GM12878 (cell line): ENCODE data around the gene YPEL3. TPM values are rescaled to one million over a fixed set of nuclear protein-coding genes. Genes with fewer than 3 reads are reported as not detected.

Source experiments
- ATAC-seq: fragments of 200-7000 bp; cut with Tn5 transposase; 3 replicates; pipeline ENCODE4 v1.9.1; 2020; ENCODE audit warnings: mild to moderate bottlenecking, moderate library complexity
- BruUV-seq: library from RNA; stranded (reverse); fragments of 400-500 nt; replicated peaks from 2 replicates; lab custom pipeline; 2021; lab: Mats Ljungman, UMichigan
- CTCF ChIA-PET: fragments of 300-600 bp; sonication (Branson Sonifier 250); formaldehyde crosslinking; extraction: SDS; loops from one replicate; lab custom pipeline; 2021; ENCODE audit warnings: inconsistent platforms; lab: Yijun Ruan, JAX
- POLR2A ChIA-PET: fragments of 350-600 bp; formaldehyde crosslinking; extraction: SDS; loops from one replicate; lab custom pipeline; 2021; ENCODE audit warnings: inconsistent platforms; lab: Charles Lee
- RAD21 ChIA-PET: fragments of 300-600 bp; sonication (Branson Sonifier 250); formaldehyde crosslinking; loops from one replicate; lab custom pipeline; 2023; ENCODE audit warnings: antibody characterized with exemption; ENCODE audit not compliant: unreplicated experiment; lab: Charles Lee
- SMC1A ChIA-PET: fragments of 300-600 bp; sonication (Branson Sonifier 250); formaldehyde crosslinking; loops from one replicate; lab custom pipeline; 2023; ENCODE audit not compliant: unreplicated experiment, uncharacterized antibody; lab: Charles Lee
- DNase-seq: peaks from one replicate; pipeline ENCODE4 v3.0.0-alpha.2; 2011; ENCODE audit warnings: low read depth, low spot score
- FAIRE-seq: peaks from 3 replicates; lab custom pipeline; 2011; peaks lifted over from hg19 to GRCh38; lab: Jason Lieb, UNC
- H2AFZ ChIP-seq: 2 replicates; pipeline ENCODE4 v1.6.0; 2011; ENCODE audit warnings: low read depth, low read length, control low read depth; ENCODE audit not compliant: control insufficient read depth
- H3K27ac ChIP-seq: 2 replicates; pipeline ENCODE4 v1.5.1; 2011; ENCODE audit warnings: control low read depth; ENCODE audit not compliant: control insufficient read depth, insufficient read depth
- H3K27me3 ChIP-seq, 2 experiments: replicated peaks in 1 of 2; 2 replicates each; pipeline versions ENCODE4 v1.6.0 to v1.6.1; 2011; ENCODE audit warnings: low read length in 1 of 2; ENCODE audit not compliant: control insufficient read depth in 2 of 2, insufficient read depth in 2 of 2
- H3K36me3 ChIP-seq, 2 experiments: 2 replicates each; pipeline ENCODE4 v1.5.1; 2011; ENCODE audit warnings: low read length in 1 of 2; ENCODE audit not compliant: control insufficient read depth in 2 of 2, insufficient read depth in 2 of 2
- H3K4me1 ChIP-seq: 2 replicates; pipeline ENCODE4 v1.6.1; 2011; ENCODE audit warnings: mild to moderate bottlenecking, low read length, moderate library complexity, mixed read lengths; ENCODE audit not compliant: control insufficient read depth, insufficient read depth
- H3K4me2 ChIP-seq: 2 replicates; pipeline ENCODE4 v1.6.0; 2011; ENCODE audit warnings: control low read depth; ENCODE audit not compliant: control insufficient read depth, insufficient read depth
- H3K4me3 ChIP-seq: fragments of 200-600 bp; sonication (generic); 2 replicates; pipeline ENCODE4 v1.5.1; 2016
- H3K79me2 ChIP-seq: 2 replicates; pipeline ENCODE4 v1.6.0; 2011; ENCODE audit warnings: low read length; ENCODE audit not compliant: control insufficient read depth, insufficient read depth
- H3K9ac ChIP-seq: 2 replicates; pipeline ENCODE4 v1.8.0; 2011; ENCODE audit warnings: low read length, control low read depth, mixed read lengths; ENCODE audit not compliant: control insufficient read depth, insufficient read depth
- H3K9me3 ChIP-seq: replicated peaks from 3 replicates; pipeline ENCODE4 v1.5.1; 2011; ENCODE audit warnings: mild to moderate bottlenecking, low read length; ENCODE audit not compliant: control insufficient read depth, insufficient read depth
- H4K20me1 ChIP-seq: 2 replicates; pipeline ENCODE4 v1.6.0; 2011; ENCODE audit not compliant: control insufficient read depth, insufficient read depth
- CHD1 ChIP-seq: IDR thresholded peaks from 2 replicates; pipeline ENCODE4 v1.6.1; 2012; ENCODE audit warnings: low read depth, low read length, improper control_type of control experiment
- MEF2B ChIP-seq: fragments of 450-650 bp; IDR thresholded peaks from 2 replicates; pipeline ENCODE4 v1.6.1; 2018; ENCODE audit warnings: mild to moderate bottlenecking, moderate library complexity; ENCODE audit not compliant: partially characterized antibody, poor library complexity, severe bottlenecking
- POLR2A ChIP-seq: IDR thresholded peaks from 2 replicates; pipeline ENCODE4 v1.6.1; 2011; ENCODE audit warnings: low read depth, mild to moderate bottlenecking, low read length
- POLR2AphosphoS2 ChIP-seq: IDR thresholded peaks from 2 replicates; pipeline ENCODE4 v1.6.1; 2011; ENCODE audit warnings: low read depth, mild to moderate bottlenecking, low read length, improper control_type of control experiment, moderate library complexity
- SREBF2 ChIP-seq: IDR thresholded peaks from 2 replicates; pipeline ENCODE4 v1.6.1; 2012; ENCODE audit warnings: mild to moderate bottlenecking, low read length
- WGBS: methylation state at CpG from one replicate; pipeline ENCODE4 v1.1.6; 2016; ENCODE audit warnings: low lambda C conversion rate; ENCODE audit not compliant: insufficient replicate concordance, insufficient coverage; ENCODE audit errors: missing lambda C conversion rate; 5-methylcytosine and 5-hydroxymethylcytosine counted together
- in situ Hi-C: fragments of 300-500 bp; cut with MboI; formaldehyde crosslinking; loops from 9 replicates; pipeline ENCODE4 v1.14.3; 2018; ENCODE audit warnings: mixed read lengths
- intact Hi-C: fragments of 100-400 bp; cut with micrococcal nuclease; formaldehyde crosslinking; loops from one replicate; pipeline ENCODE4 v1.14.2; 2022; ENCODE audit not compliant: unreplicated experiment
- polyA plus RNA-seq, 11 experiments: library from polyadenylated mRNA; depleted of rRNA in 4 of 11; unstranded in 6 of 11; stranded (reverse) in 5 of 11; fragments of >200 nt; fragmentation: Nextera tagmentation in 4 of 11; fragmentation: Illumina TruSeq in 1 of 11; extraction: Ambion mirVana in 4 of 11; extraction: Trizol in 1 of 11; gene quantifications; 1 replicate in 1 of 11; 2 replicates in 10 of 11; pipeline versions ENCODE4 v1.2.1 to v1.2.3, GENCODE V29; 2011 to 2016; ENCODE audit warnings: inconsistent platforms in 2 of 11, missing spikeins in 2 of 11, low read depth in 1 of 11
- total RNA-seq, 4 experiments: library from RNA; depleted of rRNA in 3 of 4; stranded (reverse); fragments of >200 nt in 3 of 4; fragmentation: Illumina TruSeq in 1 of 4; extraction: Trizol in 1 of 4; gene quantifications; 2 replicates each; pipeline versions ENCODE4 v1.2.1 to v1.2.3, GENCODE V29; 2013 to 2021

The YPEL3 gene
- total and polyA plus RNA-seq, 10 of the 15 experiments (the other 5 are each of a cell fraction or from before 2014, with no cell fraction given) = 1.3 to 22.0 (median 12.1) TPM

DNA sequence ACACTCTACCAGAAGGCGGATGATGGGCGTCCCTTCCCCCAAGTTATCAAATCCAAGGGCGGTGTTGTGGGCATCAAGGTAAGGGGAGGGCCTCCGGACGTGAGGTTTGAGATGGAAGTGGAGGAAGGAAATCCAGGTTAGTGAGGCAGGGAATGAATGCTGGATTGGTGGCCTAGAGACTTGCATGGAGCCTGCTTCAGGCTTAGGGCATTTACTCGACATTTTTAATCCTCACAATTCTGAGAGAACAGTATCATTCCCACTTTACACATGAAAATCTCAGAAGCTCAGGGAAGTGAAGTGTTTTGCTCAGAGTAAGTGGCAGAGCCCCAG, 28.5 kb downstream of the YPEL3 start:
- peaks cover 30 to 32% of the 10 kb centered on the region in 2 experiments for H3K36me3 ChIP-seq
- H3K4me1 ChIP-seq = peaks cover 30% of the 10 kb centered on the region
- peak overlapping the region; percentile 87 for H3K4me3 ChIP-seq
- in situ Hi-C loops (no loop called here), intact Hi-C loops (no loop called here)
- BruUV-seq = no TSS peak
- TF ChIP-seq CHD1 (no peak), POLR2A (0 out of 2 replicates have a peak, but pooled peaks have one; percentile 9)
- DNase-seq = no peak
- POLR2A ChIA-PET = interaction anchor here (0.6 to 3.2 kb wide), 3 partner anchors 7 to 567 kb away, joined by 3 to 15 read pairs (median 4); no protein-coding TSS in a partner anchor
- H2AFZ ChIP-seq = no peak overlapping the region
- no peaks in the 10 kb centered on the region for H3K9me3 ChIP-seq
- no peak for ATAC-seq
- 0 out of 2 replicates have a peak overlapping the region, but pooled peaks have one; percentile 20 for H3K27ac ChIP-seq
- RAD21 ChIA-PET = no interaction called here
- peaks cover 68% of the 10 kb centered on the region for H3K79me2 ChIP-seq
- H3K4me2 ChIP-seq = peak overlapping the region; percentile 95
- 88% methylated on average over 6 of the region's 6 CpGs for WGBS
- H3K9ac ChIP-seq = peak overlapping the region; percentile 93; the same call in 1 of the 2 replicates
- no peaks in the 10 kb centered on the region for H3K27me3 ChIP-seq
- FAIRE-seq = no peak
- peaks cover 24% of the 10 kb centered on the region for H4K20me1 ChIP-seq
- SMC1A ChIA-PET = no interaction called here
- CTCF ChIA-PET = interaction anchor here (2.5 to 8.5 kb wide), 3 partner anchors 8 to 25 kb away, joined by 9 to 77 read pairs (median 51); partner anchors contain the start of genes PPP4C and TBX6

DNA sequence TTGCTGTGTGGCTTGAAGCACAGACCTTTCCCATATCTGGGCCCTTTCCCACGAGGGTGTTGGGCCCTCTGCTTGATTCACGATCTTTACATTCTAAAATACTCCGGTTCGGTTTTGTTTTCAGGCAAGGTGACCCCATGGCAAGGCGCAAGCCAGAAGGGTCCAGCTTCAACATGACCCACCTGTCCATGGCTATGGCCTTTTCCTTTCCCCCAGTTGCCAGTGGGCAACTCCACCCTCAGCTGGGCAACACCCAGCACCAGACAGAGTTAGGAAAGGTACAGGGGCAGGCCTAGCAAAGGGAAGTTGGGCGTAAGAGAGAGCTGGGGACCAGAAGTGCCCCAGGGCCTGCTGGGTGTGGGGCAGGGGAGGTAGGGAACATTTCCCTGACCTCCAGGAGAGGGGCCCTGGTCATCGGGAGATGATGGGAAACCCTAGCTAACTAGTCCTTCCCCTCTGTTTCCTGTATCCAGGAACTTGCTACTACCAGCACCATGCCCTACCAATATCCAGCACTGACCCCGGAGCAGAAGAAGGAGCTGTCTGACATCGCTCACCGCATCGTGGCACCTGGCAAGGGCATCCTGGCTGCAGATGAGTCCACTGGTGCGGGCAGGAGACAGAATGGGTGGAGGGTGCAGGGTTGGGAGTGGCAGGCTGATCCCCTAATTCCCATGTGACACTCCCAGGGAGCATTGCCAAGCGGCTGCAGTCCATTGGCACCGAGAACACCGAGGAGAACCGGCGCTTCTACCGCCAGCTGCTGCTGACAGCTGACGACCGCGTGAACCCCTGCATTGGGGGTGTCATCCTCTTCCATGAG, 29.0 kb downstream of the YPEL3 start:
- peaks cover 30 to 32% of the 10 kb centered on the region in 2 experiments for H3K36me3 ChIP-seq
- H3K27me3 ChIP-seq = no peaks in the 10 kb centered on the region
- BruUV-seq = TSS peak; percentile 29
- no peak for TF ChIP-seq MEF2B
- TF ChIP-seq POLR2AphosphoS2 = peak; percentile 47; the same call in 1 of the 2 replicates
- no peak for TF ChIP-seq SREBF2
- TF ChIP-seq POLR2A = peak; percentile 57
- SMC1A ChIA-PET = interaction anchor here (1.0 kb wide), 1 partner anchor 24 kb away, joined by 3 read pairs; no protein-coding TSS in a partner anchor
- peaks cover 24% of the 10 kb centered on the region for H4K20me1 ChIP-seq
- peaks cover 30% of the 10 kb centered on the region for H3K4me1 ChIP-seq
- RAD21 ChIA-PET = interaction anchor here (0.6 to 1.2 kb wide), 4 partner anchors 25 to 343 kb away, joined by 3 to 6 read pairs (median 3); partner anchors contain the start of genes CORO1A and TBX6
- CTCF ChIA-PET = interaction anchor here (0.6 to 8.5 kb wide), 5 partner anchors 9 to 35 kb away, joined by 3 to 77 read pairs (median 9); partner anchors contain the start of genes PPP4C and TBX6
- ATAC-seq (no peak), FAIRE-seq (no peak), DNase-seq (no peak)
- H3K27ac ChIP-seq = peak overlapping the region; percentile 94
- WGBS = 76% methylated on average over 21 of the region's 21 CpGs
- peak overlapping the region; percentile 87 for H3K4me3 ChIP-seq
- in situ Hi-C loops = no loop called here
- POLR2A ChIA-PET = interaction anchor here (0.6 to 4.3 kb wide), 9 partner anchors 8 to 583 kb away, joined by 3 to 16 read pairs (median 4); partner anchors contain the start of gene PPP4C
- H3K9me3 ChIP-seq = no peaks in the 10 kb centered on the region
- peak overlapping the region; percentile 95 for H3K4me2 ChIP-seq
- intact Hi-C loops = no loop called here
- H2AFZ ChIP-seq = no peak overlapping the region
- H3K9ac ChIP-seq = peak overlapping the region; percentile 93
- H3K79me2 ChIP-seq = peaks cover 68% of the 10 kb centered on the region
